NB4 (cell line): Measurements from ENCODE around the gene ATP2B3.

ENCODE experiments used
- DNase-seq: peaks from one replicate; pipeline ENCODE4 v3.0.0; 2010; ENCODE audit warnings: low read depth
- H3K4me3 ChIP-seq: one replicate; pipeline ENCODE4 v1.5.1; 2011; ENCODE audit warnings: mild to moderate bottlenecking, low read depth, low read length, moderate library complexity
- MYC ChIP-seq: IDR thresholded peaks from 2 replicates; pipeline ENCODE4 v1.6.1; 2011; ENCODE audit warnings: low read depth, low read length
- POLR2A ChIP-seq: IDR thresholded peaks from 2 replicates; pipeline ENCODE4 v1.6.1; 2011; ENCODE audit warnings: mild to moderate bottlenecking; ENCODE audit not compliant: insufficient read length; ENCODE audit errors: extremely low read depth
- TF ChIP-seq, protein P1 (sequence below): IDR thresholded peaks from 2 replicates; pipeline ENCODE4 v1.6.1; 2011; ENCODE audit warnings: low read depth, low read length
- TF ChIP-seq, protein P2 (sequence below): IDR thresholded peaks from one replicate; pipeline ENCODE4 v1.5.1; 2012; ENCODE audit warnings: low read depth, low read length

Gene ATP2B3

DNA sequence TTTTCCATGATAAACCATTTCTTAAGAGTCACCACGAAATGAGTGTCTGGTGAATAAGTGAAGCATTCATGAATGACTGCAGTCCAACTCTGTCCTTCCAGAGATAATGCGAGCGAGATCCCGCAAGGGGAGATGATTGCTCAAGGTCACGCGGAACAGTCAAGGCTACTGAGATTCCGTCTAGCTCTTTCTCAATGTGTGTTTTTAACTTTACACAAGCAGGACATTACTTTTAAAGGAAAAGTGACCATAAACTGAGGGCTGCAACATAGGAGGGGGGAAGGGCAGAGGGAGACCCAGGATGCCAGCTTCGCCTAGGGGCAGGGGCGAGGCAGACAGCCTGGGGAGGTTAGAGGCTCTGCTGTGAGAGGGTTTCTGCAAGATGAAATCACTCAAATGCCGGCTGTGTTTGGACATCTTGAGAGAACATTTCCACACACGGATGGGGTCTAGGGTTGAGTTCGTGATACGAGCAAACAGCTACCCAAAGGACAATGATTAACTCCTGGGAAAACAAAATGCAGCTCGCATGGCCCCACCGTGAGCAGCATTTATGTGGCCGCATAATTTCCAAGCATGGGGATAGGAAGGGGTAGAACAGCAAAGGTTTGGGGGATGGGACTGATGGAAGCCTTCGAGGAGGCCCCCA, 105.3 kb downstream of the ATP2B3 start:
- no peak overlapping the region for H3K4me3 ChIP-seq
- TF ChIP-seq, protein P1, sequence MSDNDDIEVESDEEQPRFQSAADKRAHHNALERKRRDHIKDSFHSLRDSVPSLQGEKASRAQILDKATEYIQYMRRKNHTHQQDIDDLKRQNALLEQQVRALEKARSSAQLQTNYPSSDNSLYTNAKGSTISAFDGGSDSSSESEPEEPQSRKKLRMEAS, result no peak
- no peak for TF ChIP-seq POLR2A
- TF ChIP-seq, protein P2, sequence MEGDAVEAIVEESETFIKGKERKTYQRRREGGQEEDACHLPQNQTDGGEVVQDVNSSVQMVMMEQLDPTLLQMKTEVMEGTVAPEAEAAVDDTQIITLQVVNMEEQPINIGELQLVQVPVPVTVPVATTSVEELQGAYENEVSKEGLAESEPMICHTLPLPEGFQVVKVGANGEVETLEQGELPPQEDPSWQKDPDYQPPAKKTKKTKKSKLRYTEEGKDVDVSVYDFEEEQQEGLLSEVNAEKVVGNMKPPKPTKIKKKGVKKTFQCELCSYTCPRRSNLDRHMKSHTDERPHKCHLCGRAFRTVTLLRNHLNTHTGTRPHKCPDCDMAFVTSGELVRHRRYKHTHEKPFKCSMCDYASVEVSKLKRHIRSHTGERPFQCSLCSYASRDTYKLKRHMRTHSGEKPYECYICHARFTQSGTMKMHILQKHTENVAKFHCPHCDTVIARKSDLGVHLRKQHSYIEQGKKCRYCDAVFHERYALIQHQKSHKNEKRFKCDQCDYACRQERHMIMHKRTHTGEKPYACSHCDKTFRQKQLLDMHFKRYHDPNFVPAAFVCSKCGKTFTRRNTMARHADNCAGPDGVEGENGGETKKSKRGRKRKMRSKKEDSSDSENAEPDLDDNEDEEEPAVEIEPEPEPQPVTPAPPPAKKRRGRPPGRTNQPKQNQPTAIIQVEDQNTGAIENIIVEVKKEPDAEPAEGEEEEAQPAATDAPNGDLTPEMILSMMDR, result no peak
- TF ChIP-seq MYC, result no peak
- DNase-seq, result no peak

DNA sequence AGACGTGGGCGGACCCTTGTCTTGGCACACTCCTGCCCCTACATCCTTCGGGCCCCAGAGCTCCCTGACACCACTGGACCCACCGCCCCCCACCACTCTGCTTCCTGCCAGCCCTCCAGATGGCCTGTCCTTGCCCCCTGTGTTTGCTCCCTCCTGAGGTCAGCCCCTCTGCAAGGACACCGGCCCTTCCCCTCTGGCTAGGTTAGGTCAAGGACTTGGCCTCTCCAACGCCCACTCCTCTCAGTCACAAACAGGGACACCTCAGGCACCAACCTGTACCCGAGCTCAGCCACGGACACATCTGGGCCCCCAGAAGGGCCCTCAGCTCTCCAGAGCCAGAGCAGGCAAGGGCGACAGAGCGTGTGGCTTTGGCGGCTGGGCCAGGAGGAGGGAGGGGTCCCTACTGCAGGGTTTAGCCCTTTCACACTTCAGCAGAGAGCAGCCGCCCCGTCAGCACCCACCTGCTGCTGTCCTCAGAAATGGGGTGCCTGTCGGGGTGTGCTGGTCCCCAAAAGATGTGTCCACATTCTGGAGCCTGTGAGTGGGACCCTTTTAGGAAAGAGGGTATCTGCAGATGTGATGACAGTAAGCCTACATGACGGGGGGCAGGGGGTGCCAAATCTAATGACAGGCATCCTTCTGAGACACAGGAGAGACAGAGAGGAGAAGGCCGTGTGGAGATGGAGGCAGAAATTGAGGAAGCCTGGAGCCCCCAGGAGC, 106.0 kb downstream of the ATP2B3 start:
- TF ChIP-seq POLR2A (no peak), MYC (no peak)
- TF ChIP-seq, protein P2, result no peak
- TF ChIP-seq, protein P1, result no peak
- no peak overlapping the region for H3K4me3 ChIP-seq
- DNase-seq, result no peak

DNA sequence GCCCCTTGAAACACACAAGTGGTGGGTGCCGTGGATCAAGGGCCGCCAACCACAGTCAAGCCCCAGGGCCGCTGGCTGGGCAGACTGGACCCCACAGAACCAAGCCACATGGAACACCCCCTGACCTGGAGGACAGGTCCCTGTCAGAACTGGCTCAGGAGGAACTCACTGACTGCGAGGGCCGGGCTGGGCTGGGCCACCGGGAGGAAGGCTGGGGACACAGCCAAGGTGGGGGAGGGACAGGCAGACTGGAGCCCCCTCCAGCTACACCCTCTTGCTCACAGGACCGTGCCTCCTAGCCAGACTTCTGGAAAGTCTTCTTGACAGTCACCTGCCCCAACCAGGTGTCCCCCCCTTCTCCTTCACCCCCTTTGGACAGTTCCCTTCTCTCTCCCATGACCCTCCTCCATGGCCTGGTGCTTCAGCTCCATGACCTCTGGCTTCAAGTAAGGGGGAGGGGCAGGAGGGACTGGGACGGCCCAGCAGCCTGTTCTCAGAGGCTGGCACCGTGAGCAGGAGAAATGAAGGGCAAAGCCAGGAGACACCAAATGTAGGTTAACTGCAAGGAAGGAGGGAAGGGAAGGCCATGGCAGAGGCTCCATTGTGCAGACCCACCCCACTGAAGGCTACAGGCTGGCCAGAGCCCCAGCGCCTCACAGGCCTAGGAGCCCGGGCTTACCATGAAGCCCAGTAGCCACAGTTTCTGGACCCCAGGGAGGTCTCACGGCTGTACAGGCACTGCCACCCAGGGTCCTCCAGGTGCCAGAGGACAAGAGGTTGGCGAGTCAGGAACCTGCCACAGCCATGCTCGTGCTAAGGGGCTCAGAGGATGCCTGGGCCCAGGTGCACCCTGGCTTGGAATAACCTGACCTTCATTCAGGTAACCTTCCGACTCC, 107.0 kb downstream of the ATP2B3 start:
- no peak for DNase-seq
- TF ChIP-seq, protein P1, result no peak
- TF ChIP-seq, protein P2, result no peak
- TF ChIP-seq POLR2A (no peak), MYC (no peak)
- no peak overlapping the region for H3K4me3 ChIP-seq

DNA sequence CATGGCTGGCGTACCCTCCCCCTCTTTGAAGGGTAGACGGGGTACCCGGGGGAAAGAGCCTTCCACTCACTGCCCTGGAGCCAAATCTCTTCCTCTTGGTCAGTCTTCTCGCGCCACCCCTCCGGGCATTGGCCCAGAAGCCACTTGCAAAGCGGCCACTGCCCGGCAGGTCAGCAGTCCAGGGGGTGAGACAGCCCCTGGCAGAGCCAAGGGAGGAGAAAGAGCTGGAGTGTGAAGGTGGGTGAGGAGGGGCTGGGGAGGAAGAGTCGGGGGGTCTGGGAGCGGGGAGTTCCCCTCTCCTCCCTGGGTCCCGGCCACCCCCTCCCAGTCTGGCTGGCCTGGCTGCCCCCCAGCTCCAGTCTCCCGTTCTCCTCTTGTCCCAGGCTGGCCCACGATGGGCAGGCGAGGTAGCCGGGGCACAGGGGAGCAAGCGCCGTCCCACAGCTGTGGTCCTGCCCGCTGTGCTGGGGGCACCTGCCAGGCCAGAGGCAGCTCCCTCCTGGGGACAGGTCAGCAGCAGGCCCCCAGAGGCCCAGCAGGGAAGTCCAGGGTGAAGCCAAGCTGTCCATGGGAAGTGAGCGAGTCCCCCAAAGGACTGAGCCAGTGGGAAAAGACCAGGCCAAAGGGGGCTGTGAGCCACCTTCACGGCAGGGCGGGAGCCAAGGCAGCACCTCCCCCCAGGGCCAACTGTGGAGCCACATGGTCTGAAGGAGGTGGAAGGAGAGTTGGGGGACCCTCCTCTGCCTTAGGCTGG, 108.0 kb downstream of the ATP2B3 start:
- no peak for DNase-seq
- TF ChIP-seq, protein P1, result no peak
- TF ChIP-seq, protein P2, result no peak
- TF ChIP-seq POLR2A, result no peak
- TF ChIP-seq MYC, result no peak

DNA sequence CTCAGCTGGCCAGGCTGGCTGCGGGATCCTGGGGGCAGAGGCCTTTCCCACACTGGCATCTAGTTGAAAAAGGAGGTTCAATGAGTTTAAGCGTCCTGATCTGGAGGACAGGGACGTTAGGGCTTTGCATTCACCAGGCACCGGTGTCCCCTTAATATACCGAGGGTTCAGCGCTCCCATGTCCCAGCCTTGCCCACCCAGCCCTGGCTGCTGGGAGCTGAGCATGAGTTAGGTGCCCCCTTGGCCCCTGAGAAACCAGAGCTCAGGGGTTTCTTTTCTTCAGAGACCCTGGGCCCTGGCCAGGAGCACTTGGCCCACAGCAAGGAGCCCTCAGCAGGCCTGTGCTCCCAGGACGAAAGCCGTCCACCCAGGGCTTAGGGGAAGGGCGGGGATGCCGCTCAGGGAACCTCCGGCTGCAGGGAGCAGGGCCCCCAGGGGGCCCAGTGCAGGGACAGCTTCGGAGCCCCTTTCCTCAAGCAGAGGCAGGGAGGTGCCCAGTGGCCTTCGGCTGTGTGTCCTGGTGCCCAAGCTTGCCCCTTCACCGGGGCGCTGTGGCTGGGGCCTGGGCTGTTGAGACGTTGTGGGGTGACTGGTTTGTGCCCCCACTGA, 108.7 kb downstream of the ATP2B3 start:
- H3K4me3 ChIP-seq, result no peak overlapping the region
- TF ChIP-seq, protein P2, result no peak
- TF ChIP-seq MYC, result no peak
- TF ChIP-seq POLR2A, result no peak
- TF ChIP-seq, protein P1, result no peak
- no peak for DNase-seq

More for the DNA sequence above, 108.0 kb downstream of the ATP2B3 start:
- no peak overlapping the region for H3K4me3 ChIP-seq
